ENCODE measurements around the gene DOCK9. TPM values are rescaled to one million over a fixed set of nuclear protein-coding genes. Genes with fewer than 3 reads are reported as not detected.

The DOCK9 gene
- total RNA-seq, 1 experiment from 2014 or later: 4.5 TPM

DNA sequence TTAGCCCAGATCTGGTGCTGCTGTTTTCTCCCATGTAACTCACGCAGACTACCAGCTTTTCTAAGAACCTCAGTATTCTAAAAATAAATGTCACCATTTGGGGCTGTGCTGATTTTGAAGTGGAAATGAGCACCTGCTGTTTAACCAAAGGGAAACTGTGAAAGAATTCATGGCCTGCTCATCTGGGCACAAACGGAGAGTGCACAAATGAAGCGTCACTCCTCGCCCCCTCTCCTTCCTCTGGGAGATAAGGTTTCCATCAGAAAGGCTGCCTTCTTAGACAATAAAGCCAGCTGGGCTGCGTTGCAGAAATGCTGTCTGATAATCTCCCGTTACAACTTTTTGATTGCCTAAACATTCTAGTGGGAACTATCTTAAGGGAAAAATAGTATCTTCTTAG lies 151.7 kb downstream of the DOCK9 start:
- H3K27ac ChIP-seq (ENCODE audit: low read depth, low read length, poor library complexity, severe bottlenecking): no peak overlapping the region
- H3K4me1 ChIP-seq (ENCODE audit: insufficient read depth, low read length, poor library complexity, severe bottlenecking): peaks cover 31% of the 10 kb centered on the region
- no peak overlapping the region for H3K4me3 ChIP-seq (ENCODE audit: low read depth, low read length, poor library complexity, severe bottlenecking)
- no peaks in the 10 kb centered on the region for H3K27me3 ChIP-seq (replicated peaks; ENCODE audit: insufficient read depth, low read depth, low read length, poor library complexity)
- POLR2A ChIA-PET (ENCODE audit: low non-redundant PET): no interaction called here
- CTCF ChIA-PET: no interaction called here
- no peak for DNase-seq (ENCODE audit: low spot score)
- H3K36me3 ChIP-seq (ENCODE audit: insufficient read depth, low read length, poor library complexity, severe bottlenecking): no peaks in the 10 kb centered on the region
- BruUV-seq (replicated peaks): no TSS peak
- H3K9me3 ChIP-seq (ENCODE audit: low read depth, low read length, poor library complexity, severe bottlenecking): no peaks in the 10 kb centered on the region
- intact Hi-C loops (cut with micrococcal nuclease; ENCODE audit: unreplicated experiment): no loop called here
- TF ChIP-seq, protein P1, sequence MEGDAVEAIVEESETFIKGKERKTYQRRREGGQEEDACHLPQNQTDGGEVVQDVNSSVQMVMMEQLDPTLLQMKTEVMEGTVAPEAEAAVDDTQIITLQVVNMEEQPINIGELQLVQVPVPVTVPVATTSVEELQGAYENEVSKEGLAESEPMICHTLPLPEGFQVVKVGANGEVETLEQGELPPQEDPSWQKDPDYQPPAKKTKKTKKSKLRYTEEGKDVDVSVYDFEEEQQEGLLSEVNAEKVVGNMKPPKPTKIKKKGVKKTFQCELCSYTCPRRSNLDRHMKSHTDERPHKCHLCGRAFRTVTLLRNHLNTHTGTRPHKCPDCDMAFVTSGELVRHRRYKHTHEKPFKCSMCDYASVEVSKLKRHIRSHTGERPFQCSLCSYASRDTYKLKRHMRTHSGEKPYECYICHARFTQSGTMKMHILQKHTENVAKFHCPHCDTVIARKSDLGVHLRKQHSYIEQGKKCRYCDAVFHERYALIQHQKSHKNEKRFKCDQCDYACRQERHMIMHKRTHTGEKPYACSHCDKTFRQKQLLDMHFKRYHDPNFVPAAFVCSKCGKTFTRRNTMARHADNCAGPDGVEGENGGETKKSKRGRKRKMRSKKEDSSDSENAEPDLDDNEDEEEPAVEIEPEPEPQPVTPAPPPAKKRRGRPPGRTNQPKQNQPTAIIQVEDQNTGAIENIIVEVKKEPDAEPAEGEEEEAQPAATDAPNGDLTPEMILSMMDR (conservative IDR thresholded peaks at IDR 0.05; ENCODE audit: low read depth, low read length): no peak
- no peak for TF ChIP-seq EZH2 (IDR thresholded peaks at IDR 0.05; ENCODE audit: borderline replicate concordance, low read depth, low read length, poor library complexity, severe bottlenecking)

DNA sequence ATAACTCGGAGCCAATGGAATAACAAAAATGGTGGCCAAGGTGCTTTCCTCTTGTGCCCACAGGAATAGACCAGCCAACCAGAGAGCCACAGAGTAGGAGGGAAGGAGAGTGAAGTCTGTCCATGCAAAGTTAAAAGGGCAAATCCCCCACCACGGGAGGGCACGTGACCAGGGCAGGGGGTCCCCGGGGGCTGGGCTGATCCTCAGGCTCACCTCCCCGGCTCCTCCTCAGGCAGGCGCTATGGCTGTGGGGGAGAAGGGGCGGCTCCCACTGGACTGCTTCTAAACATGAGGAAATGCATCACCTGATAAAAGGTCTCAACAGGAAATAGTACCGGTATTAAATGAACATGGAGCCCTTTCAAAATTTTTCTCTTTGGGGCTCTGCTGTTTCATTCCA lies 152.2 kb downstream of the DOCK9 start:
- H3K4me3 ChIP-seq (ENCODE audit: low read depth, low read length, poor library complexity, severe bottlenecking): no peak overlapping the region
- TF ChIP-seq, protein P1 (conservative IDR thresholded peaks at IDR 0.05; ENCODE audit: low read depth, low read length): no peak
- no peak for TF ChIP-seq EZH2 (IDR thresholded peaks at IDR 0.05; ENCODE audit: borderline replicate concordance, low read depth, low read length, poor library complexity, severe bottlenecking)
- no peaks in the 10 kb centered on the region for H3K9me3 ChIP-seq (ENCODE audit: low read depth, low read length, poor library complexity, severe bottlenecking)
- ChIA-PET CTCF (no interaction called here), POLR2A (ENCODE audit: low non-redundant PET) (no interaction called here)
- no peak overlapping the region for H3K27ac ChIP-seq (ENCODE audit: low read depth, low read length, poor library complexity, severe bottlenecking)
- DNase-seq (ENCODE audit: low spot score): no peak
- peaks cover 36% of the 10 kb centered on the region for H3K4me1 ChIP-seq (ENCODE audit: insufficient read depth, low read length, poor library complexity, severe bottlenecking)
- no TSS peak for BruUV-seq (replicated peaks)
- H3K36me3 ChIP-seq (ENCODE audit: insufficient read depth, low read length, poor library complexity, severe bottlenecking): no peaks in the 10 kb centered on the region
- intact Hi-C loops (cut with micrococcal nuclease; ENCODE audit: unreplicated experiment): no loop called here
- no peaks in the 10 kb centered on the region for H3K27me3 ChIP-seq (replicated peaks; ENCODE audit: insufficient read depth, low read depth, low read length, poor library complexity)

- no peaks in the 10 kb centered on the region for H3K27me3 ChIP-seq (replicated peaks; ENCODE audit: insufficient read depth, low read depth, low read length, poor library complexity)
- CTCF ChIA-PET: no interaction called here
- H3K4me3 ChIP-seq (ENCODE audit: low read depth, low read length, poor library complexity, severe bottlenecking): no peak overlapping the region
- TF ChIP-seq EZH2 (IDR thresholded peaks at IDR 0.05; ENCODE audit: borderline replicate concordance, low read depth, low read length, poor library complexity, severe bottlenecking): no peak
- TF ChIP-seq, protein P1 (conservative IDR thresholded peaks at IDR 0.05; ENCODE audit: low read depth, low read length): no peak
- POLR2A ChIA-PET (ENCODE audit: low non-redundant PET): no interaction called here
- BruUV-seq (replicated peaks): no TSS peak
- no peaks in the 10 kb centered on the region for H3K36me3 ChIP-seq (ENCODE audit: insufficient read depth, low read length, poor library complexity, severe bottlenecking)
- H3K4me1 ChIP-seq (ENCODE audit: insufficient read depth, low read length, poor library complexity, severe bottlenecking): peaks cover 42% of the 10 kb centered on the region
- no peak for DNase-seq (ENCODE audit: low spot score)
- no peaks in the 10 kb centered on the region for H3K9me3 ChIP-seq (ENCODE audit: low read depth, low read length, poor library complexity, severe bottlenecking)
- no peak overlapping the region for H3K27ac ChIP-seq (ENCODE audit: low read depth, low read length, poor library complexity, severe bottlenecking)
- intact Hi-C loops (cut with micrococcal nuclease; ENCODE audit: unreplicated experiment): no loop called here
These were observed 153.3 kb downstream of the DOCK9 start for GRCh38 chr13:98824376-98825160.

All from A673 (cell line).